ENCODE results near the gene TNFSF4. TPM values are rescaled to one million over a fixed set of nuclear protein-coding genes. Genes with fewer than 3 reads are reported as not detected.

Gene TNFSF4
- total and polyA plus RNA-seq, 2 experiments from 2014 or later = 1.4 to 2.7 TPM

GRCh38 chr1:173173388-173173787 lies 33.7 kb downstream of the TNFSF4 start:
- Histone ChIP-seq H3K4me1 (ENCODE audit: low read depth) (no peaks in the 10 kb centered on the region), H3K36me3 (no peaks in the 10 kb centered on the region), H3K9me3 (ENCODE audit: low read depth) (no peaks in the 10 kb centered on the region), H3K4me3 (no peak overlapping the region), H3K27me3 (no peaks in the 10 kb centered on the region), H3K27ac (no peak overlapping the region)
- no peak for TF ChIP-seq CTCF (IDR thresholded peaks at IDR 0.05; ENCODE audit: low read depth, low read length)
- no peak for DNase-seq (ENCODE audit: low read depth in 1 of 2, low spot score in 1 of 2)

GRCh38 chr1:173171152-173171551 lies 36.0 kb downstream of the TNFSF4 start:
- Histone ChIP-seq H3K4me3 (no peak overlapping the region), H3K27ac (no peak overlapping the region), H3K27me3 (no peaks in the 10 kb centered on the region), H3K4me1 (ENCODE audit: low read depth) (no peaks in the 10 kb centered on the region), H3K36me3 (no peaks in the 10 kb centered on the region), H3K9me3 (ENCODE audit: low read depth) (no peaks in the 10 kb centered on the region)
- no peak for DNase-seq (ENCODE audit: low read depth in 1 of 2, low spot score in 1 of 2)
- no peak for TF ChIP-seq CTCF (IDR thresholded peaks at IDR 0.05; ENCODE audit: low read depth, low read length)

DNA sequence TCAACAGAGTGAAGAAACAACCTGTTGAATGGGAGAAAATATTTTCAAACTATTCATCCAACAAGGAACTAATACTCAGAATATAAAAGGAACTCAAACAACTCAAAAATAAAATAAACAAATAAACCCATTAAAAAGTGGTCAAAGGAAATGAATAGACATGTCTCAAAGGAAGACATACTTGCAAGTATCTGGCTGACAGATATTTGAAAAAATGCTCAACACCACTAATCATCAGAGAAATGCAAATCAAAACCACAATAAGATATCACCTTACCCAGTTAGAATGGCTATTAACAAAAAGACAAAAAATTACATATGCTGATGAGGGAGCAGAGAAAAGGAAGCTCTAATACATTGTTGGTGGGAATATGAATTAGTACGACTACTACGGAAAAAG lies 38.2 kb downstream of the TNFSF4 start:
- no peak for DNase-seq (ENCODE audit: low read depth in 1 of 2, low spot score in 1 of 2)
- no peak for TF ChIP-seq CTCF (IDR thresholded peaks at IDR 0.05; ENCODE audit: low read depth, low read length)
- H3K4me3 ChIP-seq = no peak overlapping the region
- H3K27ac ChIP-seq = no peak overlapping the region
- no peaks in the 10 kb centered on the region for H3K27me3 ChIP-seq
- H3K36me3 ChIP-seq = no peaks in the 10 kb centered on the region
- H3K9me3 ChIP-seq (ENCODE audit: low read depth) = no peaks in the 10 kb centered on the region
- H3K4me1 ChIP-seq (ENCODE audit: low read depth) = no peaks in the 10 kb centered on the region

GRCh38 chr1:173164686-173165085 lies 42.4 kb downstream of the TNFSF4 start:
- Histone ChIP-seq H3K4me3 (no peak overlapping the region), H3K27me3 (no peaks in the 10 kb centered on the region), H3K36me3 (no peaks in the 10 kb centered on the region), H3K4me1 (ENCODE audit: low read depth) (no peaks in the 10 kb centered on the region), H3K9me3 (ENCODE audit: low read depth) (no peaks in the 10 kb centered on the region), H3K27ac (no peak overlapping the region)
- no peak for TF ChIP-seq CTCF (IDR thresholded peaks at IDR 0.05; ENCODE audit: low read depth, low read length)
- no peak for DNase-seq (ENCODE audit: low read depth in 1 of 2, low spot score in 1 of 2)

DNA sequence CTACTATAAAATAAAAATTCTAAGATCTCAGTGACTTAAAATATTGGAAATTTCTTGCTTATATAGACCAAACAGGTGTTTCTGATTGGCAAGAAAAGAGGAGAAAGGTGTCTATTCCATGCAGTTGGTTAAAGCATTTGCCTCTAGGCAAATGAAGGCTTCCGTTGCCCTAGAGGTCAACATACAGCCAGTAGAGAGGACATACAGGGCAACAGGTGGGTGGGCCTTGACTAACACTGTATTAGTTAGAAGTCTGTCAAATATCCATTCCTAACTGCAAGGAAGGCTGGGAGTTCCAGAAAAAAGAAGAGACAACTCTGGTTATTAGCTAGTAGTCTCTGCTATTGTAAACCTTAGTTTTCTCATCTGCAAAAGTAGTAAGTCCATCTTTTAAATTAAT lies 43.0 kb downstream of the TNFSF4 start:
- no peaks in the 10 kb centered on the region for H3K27me3 ChIP-seq
- H3K27ac ChIP-seq = no peak overlapping the region
- H3K36me3 ChIP-seq = no peaks in the 10 kb centered on the region
- no peaks in the 10 kb centered on the region for H3K9me3 ChIP-seq (ENCODE audit: low read depth)
- H3K4me3 ChIP-seq = no peak overlapping the region
- no peak for DNase-seq (ENCODE audit: low read depth in 1 of 2, low spot score in 1 of 2)
- no peaks in the 10 kb centered on the region for H3K4me1 ChIP-seq (ENCODE audit: low read depth)
- TF ChIP-seq CTCF (IDR thresholded peaks at IDR 0.05; ENCODE audit: low read depth, low read length) = no peak

- no peak overlapping the region for H3K27ac ChIP-seq
- no peak overlapping the region for H3K4me3 ChIP-seq
- no peak for DNase-seq (ENCODE audit: low read depth in 1 of 2, low spot score in 1 of 2)
- no peaks in the 10 kb centered on the region for H3K36me3 ChIP-seq
- H3K27me3 ChIP-seq = no peaks in the 10 kb centered on the region
- TF ChIP-seq CTCF (IDR thresholded peaks at IDR 0.05; ENCODE audit: low read depth, low read length) = no peak
- H3K9me3 ChIP-seq (ENCODE audit: low read depth) = no peaks in the 10 kb centered on the region
- H3K4me1 ChIP-seq (ENCODE audit: low read depth) = no peaks in the 10 kb centered on the region
These were observed 43.9 kb downstream of the TNFSF4 start for GRCh38 chr1:173163222-173163621.

All from cardiac muscle cell (in vitro differentiated cells and primary cell).